HepG2 (cell line): Measurements from ENCODE around the gene LAG3. TPM values are rescaled to one million over a fixed set of nuclear protein-coding genes. Genes with fewer than 3 reads are reported as not detected.

ENCODE experiments used
- ATAC-seq: fragments of 200-7000 bp; cut with Tn5 transposase; 3 replicates; pipeline ENCODE4 v1.9.1; 2020; ENCODE audit warnings: mild to moderate bottlenecking, moderate library complexity
- BruUV-seq: library from RNA; stranded (reverse); fragments of 400-500 nt; replicated peaks from 2 replicates; lab custom pipeline; 2021; lab: Mats Ljungman, UMichigan
- CTCF ChIA-PET: fragments of 300-600 bp; formaldehyde crosslinking; extraction: SDS; loops from one replicate; lab custom pipeline; 2021; ENCODE audit warnings: low total read pairs, inconsistent platforms, low intra/inter-chr PET ratio; lab: Yijun Ruan, JAX
- POLR2A ChIA-PET: fragments of 350-600 bp; sonication (Branson Sonifier 250); formaldehyde crosslinking; loops from one replicate; lab custom pipeline; 2020; ENCODE audit warnings: antibody characterized with exemption, inconsistent platforms; lab: Yijun Ruan, JAX
- DNase-seq: peaks from one replicate; pipeline ENCODE4 v3.0.0-alpha.2; 2015; ENCODE audit warnings: low spot score
- FAIRE-seq: peaks from 3 replicates; lab custom pipeline; 2011; peaks lifted over from hg19 to GRCh38; lab: Jason Lieb, UNC
- H2AFZ ChIP-seq: one replicate; pipeline ENCODE4 v1.6.1; 2011; ENCODE audit warnings: low read length, inconsistent platforms
- H3K27ac ChIP-seq: fragments of 300-600 bp; 3 replicates; pipeline ENCODE4 v1.8.0; 2011; ENCODE audit warnings: mixed run types, mild to moderate bottlenecking, mixed read lengths, low read length, inconsistent platforms; ENCODE audit not compliant: insufficient read depth; ENCODE audit errors: extremely low read length
- H3K27me3 ChIP-seq, 2 experiments: fragments of 200-600 bp in 1 of 2; 2 replicates in 1 of 2; 3 replicates in 1 of 2; pipeline versions ENCODE4 v1.6.0 to v1.8.0; 2011; ENCODE audit warnings: low read length in 2 of 2, mild to moderate bottlenecking in 2 of 2, moderate library complexity in 2 of 2, inconsistent platforms in 1 of 2; ENCODE audit not compliant: insufficient read depth in 2 of 2, control insufficient read depth in 1 of 2
- H3K36me3 ChIP-seq, 2 experiments: fragments of 200-600 bp in 1 of 2; replicated peaks in 1 of 2; 2 replicates in 1 of 2; 3 replicates in 1 of 2; pipeline versions ENCODE4 v1.5.1 to v1.8.0; 2011; ENCODE audit warnings: low read length in 2 of 2, inconsistent platforms in 1 of 2; ENCODE audit not compliant: insufficient read depth in 2 of 2, control insufficient read depth in 1 of 2
- H3K4me1 ChIP-seq: 2 replicates; pipeline ENCODE4 v1.5.1; 2012; ENCODE audit warnings: low read length, inconsistent platforms; ENCODE audit not compliant: insufficient read depth
- H3K4me2 ChIP-seq: 2 replicates; pipeline ENCODE4 v1.6.0; 2011; ENCODE audit warnings: low read depth, low read length, inconsistent platforms
- H3K4me3 ChIP-seq, 3 experiments: fragments of 200-600 bp in 1 of 3; sonication (generic), shearing (Covaris generic) in 1 of 3; replicated peaks in 1 of 3; 2 replicates each; pipeline ENCODE4 v1.5.1; 2011 to 2016; ENCODE audit warnings: low read length in 3 of 3, inconsistent platforms in 2 of 3, low read depth in 2 of 3, mild to moderate bottlenecking in 2 of 3, control low read depth in 1 of 3, mixed read lengths in 1 of 3; ENCODE audit not compliant: insufficient read depth in 1 of 3
- H3K79me2 ChIP-seq: one replicate; pipeline ENCODE4 v1.6.1; 2011; ENCODE audit warnings: low read length, inconsistent platforms; ENCODE audit not compliant: insufficient read depth
- H3K9ac ChIP-seq: 2 replicates; pipeline ENCODE4 v1.6.0; 2011; ENCODE audit warnings: mild to moderate bottlenecking, low read depth, low read length, inconsistent platforms; ENCODE audit not compliant: insufficient read depth
- H3K9me3 ChIP-seq: 2 replicates; pipeline ENCODE4 v1.5.1; 2012; ENCODE audit warnings: mild to moderate bottlenecking, low read length
- H4K20me1 ChIP-seq: 2 replicates; pipeline ENCODE4 v1.6.0; 2011; ENCODE audit warnings: inconsistent platforms, mild to moderate bottlenecking, low read length, moderate library complexity; ENCODE audit not compliant: insufficient read depth
- AKAP8 ChIP-seq: sonication (generic); formaldehyde crosslinking; IDR thresholded peaks from 2 replicates; pipeline ENCODE4 v1.5.1; 2020; ENCODE audit warnings: mild to moderate bottlenecking, missing genetic modification reagents
- ZBTB38 ChIP-seq: sonication (generic); formaldehyde crosslinking; IDR thresholded peaks from 2 replicates; pipeline ENCODE4 v1.5.1; 2020; ENCODE audit warnings: mild to moderate bottlenecking, missing genetic modification reagents
- ZNF503 ChIP-seq: sonication (generic); formaldehyde crosslinking; IDR thresholded peaks from 2 replicates; pipeline ENCODE4 v1.4.0; 2020; ENCODE audit warnings: missing genetic modification reagents
- ZNF687 ChIP-seq: sonication (generic); formaldehyde crosslinking; IDR thresholded peaks from 2 replicates; pipeline ENCODE4 v1.5.1; 2020; ENCODE audit warnings: mild to moderate bottlenecking, missing genetic modification reagents, moderate library complexity
- WGBS: methylation state at CpG from one replicate; pipeline ENCODE4 v1.1.6; 2017; ENCODE audit warnings: low lambda C conversion rate; 5-methylcytosine and 5-hydroxymethylcytosine counted together
- in situ Hi-C: cut with HindIII; loops from 2 replicates; pipeline ENCODE4 v1.10.0; 2017; ENCODE audit warnings: low pct_unique_long_range_greater_than_20kb; ENCODE audit not compliant: extremely low pct_ligation_motif_present
- intact Hi-C: fragments of 100-400 bp; cut with micrococcal nuclease; formaldehyde crosslinking; loops from one replicate; pipeline ENCODE4 v1.10.0; 2022; ENCODE audit not compliant: unreplicated experiment
- polyA plus RNA-seq, 8 experiments: library from polyadenylated mRNA; depleted of rRNA in 3 of 8; stranded (reverse) in 7 of 8; unstranded in 1 of 8; fragments of >200 nt; fragmentation: Illumina TruSeq in 4 of 8; extraction: Trizol in 4 of 8; gene quantifications; 2 replicates each; pipeline versions ENCODE4 v1.2.1 to v1.2.3, GENCODE V29; 2011 to 2016; ENCODE audit warnings: low read depth in 4 of 8, missing spikeins in 1 of 8, mixed read lengths in 1 of 8; ENCODE audit not compliant: insufficient read depth in 1 of 8
- total RNA-seq, 5 experiments: library from RNA; depleted of rRNA; stranded (reverse); fragments of >200 nt; fragmentation: Illumina TruSeq; extraction: Trizol; gene quantifications; 2 replicates each; pipeline ENCODE4 v1.2.3, GENCODE V29; 2016; ENCODE audit warnings: low read depth in 1 of 5

The LAG3 gene
- total and polyA plus RNA-seq, 2 of the 13 experiments (the other 11 are each of a cell fraction or from before 2014, with no cell fraction given), result 0.11 to 0.26 TPM

GRCh38 chr12:6768990-6769389 lies 3.3 kb upstream of the LAG3 start (continued):
- 0 out of 2 replicates have a peak, but pooled peaks have one; percentile 18 for TF ChIP-seq ZNF687 (CRISPR knock-in tag)
- peak; percentile 79 for TF ChIP-seq ZBTB38 (CRISPR knock-in tag)

GRCh38 chr12:6769666-6770065 lies 2.7 kb upstream of the LAG3 start:
- no peak for FAIRE-seq
- H3K4me2 ChIP-seq, result no peak overlapping the region
- no peak overlapping the region for H2AFZ ChIP-seq
- TF ChIP-seq ZNF503 (CRISPR knock-in tag) (no peak), AKAP8 (CRISPR knock-in tag) (0 out of 2 replicates have a peak, but pooled peaks have one; percentile 28)
- no TSS peak for BruUV-seq
- peaks cover 0 to 11% of the 10 kb centered on the region in 2 experiments; a peak in 1 of 5 replicates for H3K36me3 ChIP-seq
- peaks cover 68% of the 10 kb centered on the region for H3K4me1 ChIP-seq
- no peak overlapping the region for H3K4me3 ChIP-seq
- 0 out of 2 replicates have a peak, but pooled peaks cover 6% of the 10 kb centered on the region for H4K20me1 ChIP-seq
- peaks cover 20% of the 10 kb centered on the region for H3K79me2 ChIP-seq
- intact Hi-C loops, result no loop called here
- no peak overlapping the region for H3K9ac ChIP-seq
- H3K27ac ChIP-seq, result no peak overlapping the region
- H3K9me3 ChIP-seq, result no peaks in the 10 kb centered on the region
- in situ Hi-C loops, result no loop called here
- ATAC-seq, result no peak
- POLR2A ChIA-PET, result interaction anchor here (0.5 to 8.3 kb wide), 4 partner anchors 9 to 288 kb away, joined by 3 to 162 read pairs (median 8); partner anchors contain the start of genes COPS7A and MLF2
- H3K27me3 ChIP-seq, result no peaks in the 10 kb centered on the region
- DNase-seq, result no peak
- CTCF ChIA-PET, result no interaction called here
- WGBS, result 97% methylated on average over 4 of the region's 4 CpGs
